Measurements from ENCODE around the gene EXOC3.

EXOC3 gene

DNA sequence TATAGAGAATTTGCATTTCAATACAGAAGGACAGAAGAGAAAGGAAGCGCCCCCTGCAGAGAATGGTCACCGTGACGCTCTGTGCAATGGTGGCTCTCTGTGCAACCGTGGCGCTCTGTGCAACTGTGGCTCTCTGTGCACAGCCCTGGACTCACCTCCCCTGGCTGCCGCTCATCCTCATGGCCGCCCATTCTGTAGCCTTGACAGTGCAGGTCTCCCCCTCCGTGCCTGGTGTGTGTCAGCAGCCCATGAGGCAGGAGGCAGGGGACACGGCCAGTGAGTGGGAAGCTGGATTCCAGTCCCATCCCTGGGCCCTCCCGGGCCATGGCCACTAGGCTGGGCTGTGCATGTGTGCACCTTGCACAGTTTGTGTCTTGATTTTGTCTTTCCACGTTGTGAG, 12.0 kb downstream of the EXOC3 start:
- DNase-seq (ENCODE audit: insufficient read length, low spot score) (no peak), FAIRE-seq (no peak)
- TF ChIP-seq POLR2A (IDR thresholded peaks at IDR 0.05; ENCODE audit: low read depth, low read length) = no peak

DNA sequence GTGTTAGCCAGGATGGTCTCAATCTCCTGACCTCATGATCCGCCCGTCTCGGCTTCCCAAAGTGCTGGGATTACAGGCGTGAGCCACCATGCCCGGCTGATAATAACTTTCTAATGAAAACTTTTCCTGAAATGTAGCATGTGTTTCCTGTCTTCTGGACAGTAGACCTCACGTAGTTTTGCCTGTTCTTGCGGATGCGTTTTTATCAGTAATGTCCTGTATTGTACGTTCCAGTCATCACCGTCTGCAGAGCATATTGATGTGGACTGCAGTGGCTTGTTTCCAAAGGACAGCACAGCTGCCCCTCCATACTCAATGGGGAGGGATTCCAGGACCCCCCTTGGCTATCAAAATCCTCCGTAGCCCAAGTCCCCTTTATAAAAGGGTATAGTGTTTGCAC, 12.8 kb downstream of the EXOC3 start:
- FAIRE-seq (no peak), DNase-seq (ENCODE audit: insufficient read length, low spot score) (no peak)
- no peak for TF ChIP-seq POLR2A (IDR thresholded peaks at IDR 0.05; ENCODE audit: low read depth, low read length)

- no peak for FAIRE-seq
- no peak for DNase-seq (ENCODE audit: insufficient read length, low spot score)
- no peak for TF ChIP-seq POLR2A (IDR thresholded peaks at IDR 0.05; ENCODE audit: low read depth, low read length)
These were observed 13.6 kb downstream of the EXOC3 start for GRCh38 chr5:456351-457194.

- TF ChIP-seq POLR2A (IDR thresholded peaks at IDR 0.05; ENCODE audit: low read depth, low read length) = no peak
- no peak for DNase-seq (ENCODE audit: insufficient read length, low spot score)
- no peak for FAIRE-seq
These were observed 14.4 kb downstream of the EXOC3 start for GRCh38 chr5:457195-457961.

GRCh38 chr5:458547-459353, 15.8 kb downstream of the EXOC3 start:
- peak; percentile 92 for DNase-seq (ENCODE audit: insufficient read length, low spot score)
- no peak for TF ChIP-seq POLR2A (IDR thresholded peaks at IDR 0.05; ENCODE audit: low read depth, low read length)
- no peak for FAIRE-seq

DNA sequence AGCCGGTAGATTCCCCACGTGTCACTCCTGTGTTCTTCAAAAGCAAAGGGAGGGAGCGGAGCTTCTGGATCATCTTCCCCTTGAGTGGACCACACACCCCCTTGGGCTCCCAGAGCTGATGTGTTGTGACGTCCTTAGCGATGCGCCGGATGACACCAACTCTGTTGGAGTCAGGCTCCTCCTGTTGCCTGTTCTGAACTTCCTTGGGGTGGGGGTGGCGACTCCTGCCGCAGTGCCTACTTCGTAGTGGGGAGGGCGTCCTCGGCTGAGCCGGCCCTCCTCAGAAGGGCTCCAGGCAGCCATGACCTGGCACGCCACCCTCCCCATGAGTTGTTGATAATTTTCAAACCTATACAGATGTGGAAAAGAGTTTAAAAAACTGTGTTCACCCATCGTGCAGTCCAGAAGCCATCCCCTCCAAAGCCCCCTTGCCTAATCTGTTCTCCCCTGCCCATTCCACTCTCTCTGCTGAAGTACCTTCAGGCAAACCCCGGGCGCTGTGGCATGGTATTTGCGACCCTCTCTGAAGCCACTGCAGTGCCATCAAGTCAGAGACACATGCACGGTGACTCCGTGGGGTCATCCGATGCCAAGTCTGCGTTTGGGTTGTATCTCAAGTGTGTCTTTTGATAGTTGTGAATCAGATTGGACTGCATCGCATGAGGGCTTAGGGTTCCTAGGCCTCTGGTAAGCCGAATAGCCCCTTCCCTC, 16.7 kb downstream of the EXOC3 start:
- no peak for TF ChIP-seq POLR2A (IDR thresholded peaks at IDR 0.05; ENCODE audit: low read depth, low read length)
- FAIRE-seq (no peak), DNase-seq (ENCODE audit: insufficient read length, low spot score) (no peak)

- FAIRE-seq = no peak
- no peak for TF ChIP-seq POLR2A (IDR thresholded peaks at IDR 0.05; ENCODE audit: low read depth, low read length)
- DNase-seq (ENCODE audit: insufficient read length, low spot score) = no peak
These were observed 17.3 kb downstream of the EXOC3 start for GRCh38 chr5:460273-460625.

GRCh38 chr5:462051-462481, 19.1 kb downstream of the EXOC3 start:
- no peak for TF ChIP-seq POLR2A (IDR thresholded peaks at IDR 0.05; ENCODE audit: low read depth, low read length)
- DNase-seq (ENCODE audit: insufficient read length, low spot score) (no peak), FAIRE-seq (no peak)

DNA sequence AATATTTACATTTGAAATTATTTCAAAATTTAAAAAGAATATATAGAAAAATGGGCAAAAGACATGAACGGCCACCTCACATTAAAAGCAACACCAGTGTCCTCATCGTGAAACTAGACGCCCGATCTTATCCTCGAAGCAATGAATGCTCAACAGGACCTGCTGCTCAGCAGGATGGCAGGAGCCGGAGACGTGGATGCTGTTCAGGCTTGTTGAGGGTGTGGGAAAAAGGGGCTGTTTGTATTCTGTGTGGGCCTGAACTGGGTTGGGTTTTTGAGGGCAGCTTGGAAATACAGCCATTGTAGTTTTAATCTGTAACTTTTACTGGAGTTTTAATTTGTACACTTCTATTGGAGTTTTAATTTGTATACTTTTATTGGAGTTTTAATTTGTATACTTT, 20.3 kb downstream of the EXOC3 start:
- no peak for FAIRE-seq
- TF ChIP-seq POLR2A (IDR thresholded peaks at IDR 0.05; ENCODE audit: low read depth, low read length) = no peak
- no peak for DNase-seq (ENCODE audit: insufficient read length, low spot score)

DNA sequence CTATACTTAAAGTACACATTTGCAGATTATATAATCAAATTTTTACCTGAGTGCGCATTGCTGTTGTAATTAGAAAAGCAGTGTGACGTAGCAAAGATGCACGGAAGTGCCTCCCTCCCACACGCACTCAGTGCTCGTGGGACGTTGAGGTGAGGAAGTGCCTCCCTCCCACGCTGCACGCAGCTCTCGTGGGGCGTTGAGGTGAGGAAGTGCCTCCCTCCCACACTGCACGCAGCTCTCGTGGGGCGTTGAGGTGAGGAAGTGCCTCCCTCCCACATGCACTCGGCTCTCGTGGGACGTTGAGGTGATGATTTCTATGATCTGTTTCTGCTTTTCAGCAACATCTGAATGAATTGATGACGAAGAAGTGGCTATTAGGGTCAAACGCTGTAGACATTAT, 21.0 kb downstream of the EXOC3 start:
- TF ChIP-seq POLR2A (IDR thresholded peaks at IDR 0.05; ENCODE audit: low read depth, low read length) = no peak
- DNase-seq (ENCODE audit: insufficient read length, low spot score) (no peak), FAIRE-seq (no peak)

- FAIRE-seq (no peak), DNase-seq (ENCODE audit: insufficient read length, low spot score) (no peak)
- TF ChIP-seq POLR2A (IDR thresholded peaks at IDR 0.05; ENCODE audit: low read depth, low read length) = no peak
These were observed 21.5 kb downstream of the EXOC3 start for GRCh38 chr5:464446-464842.

- DNase-seq (ENCODE audit: insufficient read length, low spot score) = no peak
- TF ChIP-seq POLR2A (IDR thresholded peaks at IDR 0.05; ENCODE audit: low read depth, low read length) = no peak
- FAIRE-seq = no peak
These were observed 22.0 kb downstream of the EXOC3 start for GRCh38 chr5:464843-465590.
